IPS-NIHi7 (cell line): Measurements from ENCODE around the gene GPATCH2.
A peak's percentile ranks its signal among the peaks of the same experiment; 100 is the strongest.
"Not testable (repeated sequence)": the region's sequence is repeated elsewhere in the genome, so short reads cannot be mapped to it uniquely, and the experiment has no call there.

Experiments used
- DNase-seq: peaks from one replicate; pipeline ENCODE4 v3.0.0; 2012; ENCODE audit warnings: mixed read lengths; ENCODE audit errors: extremely low spot score

Gene GPATCH2

DNA sequence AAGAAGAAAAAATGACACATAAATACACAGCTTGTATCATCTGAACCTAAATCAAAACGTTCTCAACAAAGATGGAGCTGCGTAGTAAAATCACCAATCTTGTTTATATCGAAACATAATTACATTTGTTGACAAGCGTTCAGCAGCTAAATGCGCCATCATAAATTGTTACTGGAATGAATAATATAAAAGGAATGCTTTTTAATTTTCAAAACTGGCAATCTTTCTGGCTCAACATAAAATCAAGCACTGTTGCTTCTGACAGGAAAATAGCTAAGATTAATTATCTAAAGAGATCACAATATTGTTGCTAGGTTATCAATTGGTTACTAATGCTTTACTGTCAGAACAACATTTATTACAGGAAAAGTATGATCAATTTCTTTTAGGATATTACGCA is 181.5 kb downstream of the GPATCH2 start:
- no peak for DNase-seq

DNA sequence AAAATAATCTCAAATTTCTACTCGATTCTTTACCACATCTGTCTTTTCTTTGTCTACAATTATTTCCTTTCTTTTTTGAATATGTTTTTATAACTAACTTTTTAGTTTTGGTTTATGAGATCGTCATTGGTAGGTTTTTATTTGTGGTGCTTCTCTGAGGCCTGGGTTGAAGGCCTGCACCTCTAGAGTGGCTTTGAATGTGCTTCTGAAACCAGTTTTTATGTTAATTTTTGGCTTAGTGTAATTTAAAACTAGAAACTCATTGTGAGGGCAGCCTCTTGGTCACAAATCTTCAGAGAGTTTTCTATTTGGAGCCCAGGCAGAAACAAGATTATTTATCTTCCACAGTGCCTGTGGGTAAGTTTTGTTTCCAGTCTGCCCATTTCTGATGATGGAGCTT is 187.0 kb downstream of the GPATCH2 start:
- DNase-seq, result no peak

GRCh38 chr1:217437376-217437775 is 193.5 kb downstream of the GPATCH2 start:
- DNase-seq, result no peak

- DNase-seq, result no peak
These were observed 195.7 kb downstream of the GPATCH2 start for GRCh38 chr1:217435204-217435603.

DNA sequence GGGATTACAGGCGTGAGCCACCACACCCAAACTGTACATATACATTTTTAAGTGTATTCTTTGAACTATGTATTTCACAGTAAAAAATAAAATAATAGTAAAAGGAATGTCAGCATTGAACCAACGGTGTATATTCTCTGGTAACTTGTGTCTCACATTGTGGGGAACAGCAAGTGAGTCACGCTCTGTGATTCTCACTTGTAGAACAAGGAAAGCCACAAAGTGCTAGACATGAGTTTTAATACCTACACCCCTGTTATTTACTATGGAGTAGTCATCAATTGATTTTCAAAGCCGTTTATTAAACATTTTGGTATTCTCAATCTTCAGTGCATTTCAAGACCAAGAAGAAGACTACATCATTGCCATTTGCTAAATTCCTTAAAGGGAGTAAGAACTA is 197.2 kb downstream of the GPATCH2 start:
- no peak for DNase-seq

GRCh38 chr1:217432339-217432738 is 198.6 kb downstream of the GPATCH2 start:
- DNase-seq, result no peak

- no peak for DNase-seq
These were observed 199.5 kb downstream of the GPATCH2 start for GRCh38 chr1:217431395-217431794.

- no peak for DNase-seq
These were observed 205.5 kb downstream of the GPATCH2 start for GRCh38 chr1:217425422-217425821.

DNA sequence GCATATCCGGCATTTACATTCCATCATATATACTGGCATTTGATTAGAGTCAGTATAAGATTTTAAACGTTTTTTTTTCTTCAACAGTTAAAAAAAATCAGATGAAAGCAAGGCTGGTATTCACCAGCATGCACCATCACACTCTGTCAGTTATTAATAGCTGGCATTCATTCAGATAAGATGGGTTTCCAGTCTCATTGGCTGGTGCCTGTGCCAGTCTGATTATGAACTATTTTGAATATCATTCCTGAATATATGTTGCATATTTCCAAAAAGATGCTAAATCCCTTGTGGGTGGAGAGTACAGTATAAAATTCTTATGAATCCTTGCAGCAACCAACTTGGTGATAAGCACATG is 211.7 kb downstream of the GPATCH2 start:
- no peak for DNase-seq

- no peak for DNase-seq
These were observed 212.4 kb downstream of the GPATCH2 start for GRCh38 chr1:217418269-217419193.

DNA sequence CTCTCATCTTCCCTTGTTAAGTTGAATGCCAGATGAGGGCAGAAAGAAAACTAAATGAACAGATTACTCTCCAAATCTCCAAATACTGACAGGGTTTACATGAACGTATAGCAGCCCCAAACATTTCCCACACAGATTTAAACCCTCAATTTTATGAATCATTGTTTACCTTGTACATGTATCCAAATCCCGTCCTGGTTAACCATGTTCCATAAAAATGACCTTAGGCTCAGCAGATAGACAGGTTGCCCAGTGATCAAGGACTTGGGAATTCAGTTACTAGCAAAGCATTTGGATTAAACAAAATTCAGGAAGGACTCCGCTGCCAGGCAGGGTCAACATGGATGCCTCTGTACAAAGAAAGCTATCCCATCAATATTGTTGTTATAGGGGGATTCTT is 213.5 kb downstream of the GPATCH2 start:
- DNase-seq, result no peak

DNA sequence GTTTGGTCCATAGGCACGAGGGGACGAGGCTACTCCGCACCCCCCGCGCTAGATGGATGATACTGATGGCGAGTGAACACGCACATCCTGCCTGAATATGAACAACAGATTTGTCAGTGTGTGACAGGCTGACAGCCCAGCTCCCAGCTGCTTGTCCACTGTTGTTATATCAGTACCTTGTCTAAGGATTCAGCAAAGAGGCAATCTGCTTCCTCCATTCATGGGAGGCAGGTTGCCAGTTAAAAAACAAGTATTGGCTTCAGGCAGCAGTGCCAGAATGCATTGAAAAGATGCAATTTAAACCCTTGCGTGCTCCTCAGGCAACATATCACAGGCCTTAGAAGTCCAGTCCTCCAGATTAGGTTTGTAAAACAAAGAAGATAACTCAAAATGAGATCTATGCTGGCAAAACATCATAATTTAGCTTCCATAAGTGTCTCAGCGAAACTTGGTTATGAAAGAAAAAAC is 223.3 kb downstream of the GPATCH2 start:
- no peak for DNase-seq

GRCh38 chr1:217403026-217403720 is 227.7 kb downstream of the GPATCH2 start:
- DNase-seq, result no peak

DNA sequence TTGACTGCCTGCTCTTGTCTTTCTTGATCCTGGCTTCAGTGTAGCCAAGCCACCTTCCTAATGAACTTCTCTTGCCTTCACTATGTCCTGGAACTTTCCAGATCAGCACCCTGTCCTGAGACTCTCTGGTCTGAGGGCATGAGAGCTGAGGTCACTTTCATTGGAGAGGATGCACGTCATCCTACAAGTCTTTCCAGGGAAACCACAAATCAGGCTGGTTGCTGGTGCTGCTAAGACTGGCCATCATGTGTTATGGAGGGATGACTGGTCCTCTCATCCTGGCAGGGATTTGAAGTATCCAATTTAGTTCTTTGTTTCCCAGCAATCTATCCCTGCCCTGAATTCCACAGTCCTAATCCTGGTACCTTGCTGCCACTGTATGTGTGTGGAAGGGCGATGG is 228.6 kb downstream of the GPATCH2 start:
- no peak for DNase-seq

DNA sequence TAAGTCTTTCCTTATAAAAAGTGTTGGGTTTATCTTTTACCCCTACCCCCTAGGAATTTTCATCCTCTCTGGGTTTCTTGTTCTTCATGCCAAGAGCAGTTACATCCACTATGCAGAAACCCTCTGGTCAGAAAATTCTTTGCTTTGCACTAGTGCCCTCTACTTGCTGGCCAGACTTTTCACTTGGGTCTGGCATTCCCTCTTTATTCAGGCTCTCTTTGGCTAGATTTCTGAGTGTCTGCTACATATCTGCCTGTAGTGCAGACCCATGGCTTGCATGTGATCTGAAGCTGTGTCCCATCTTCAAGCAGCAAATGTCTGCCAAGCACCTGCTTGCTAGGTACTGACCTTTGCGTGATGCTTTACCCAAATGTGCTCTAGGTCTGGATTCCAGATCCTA is 237.0 kb downstream of the GPATCH2 start:
- peak; percentile 31 for DNase-seq

- no peak for DNase-seq
These were observed 238.4 kb downstream of the GPATCH2 start for GRCh38 chr1:217392441-217392840.

DNA sequence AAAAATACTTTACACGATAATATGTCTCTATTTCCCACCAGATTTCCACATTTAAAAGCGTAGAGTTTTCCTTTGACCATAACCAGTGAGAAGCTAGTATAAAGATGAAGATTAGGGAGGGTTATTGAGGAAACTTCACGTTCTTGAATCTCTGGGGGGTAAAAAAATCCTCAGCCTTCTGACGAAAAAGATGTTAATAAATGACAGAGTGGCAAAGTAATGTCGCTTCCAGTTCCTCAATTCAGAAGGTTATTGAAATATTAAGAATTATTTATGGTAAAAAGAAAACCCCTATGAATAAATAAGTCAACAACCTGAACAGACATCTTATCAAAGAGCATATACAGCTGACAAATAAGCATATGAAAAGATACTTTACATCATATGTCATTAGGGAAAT is 241.0 kb downstream of the GPATCH2 start:
- DNase-seq, result no peak

DNA sequence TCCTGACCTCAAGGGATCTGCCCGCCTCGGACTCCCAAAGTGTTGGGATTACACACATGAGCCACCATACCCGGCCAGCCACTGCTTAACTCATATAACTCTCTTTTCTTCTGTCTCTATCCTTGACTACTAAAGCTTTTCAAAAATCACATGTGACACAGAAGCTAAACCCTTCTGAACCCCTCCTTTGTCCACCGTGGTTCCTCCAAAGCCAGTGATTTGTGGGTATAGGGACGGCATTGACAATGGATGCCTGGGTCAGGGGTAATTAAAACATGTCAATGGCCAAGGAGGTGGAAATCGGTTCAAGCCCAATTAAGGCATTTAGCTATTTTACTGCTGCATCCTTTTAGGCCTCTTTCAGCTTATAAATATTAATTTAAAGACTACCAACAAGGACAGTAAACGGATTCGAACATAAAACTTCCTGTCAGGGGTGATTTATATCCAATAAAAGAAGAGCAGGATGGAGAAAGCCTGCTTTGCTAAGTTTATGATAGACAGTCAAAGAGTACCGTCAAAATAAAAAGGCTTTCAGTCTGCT is 242.3 kb downstream of the GPATCH2 start:
- DNase-seq, result no peak

- not testable (repeated sequence) for DNase-seq
These were observed 249.1 kb downstream of the GPATCH2 start for GRCh38 chr1:217381773-217382172.

DNA sequence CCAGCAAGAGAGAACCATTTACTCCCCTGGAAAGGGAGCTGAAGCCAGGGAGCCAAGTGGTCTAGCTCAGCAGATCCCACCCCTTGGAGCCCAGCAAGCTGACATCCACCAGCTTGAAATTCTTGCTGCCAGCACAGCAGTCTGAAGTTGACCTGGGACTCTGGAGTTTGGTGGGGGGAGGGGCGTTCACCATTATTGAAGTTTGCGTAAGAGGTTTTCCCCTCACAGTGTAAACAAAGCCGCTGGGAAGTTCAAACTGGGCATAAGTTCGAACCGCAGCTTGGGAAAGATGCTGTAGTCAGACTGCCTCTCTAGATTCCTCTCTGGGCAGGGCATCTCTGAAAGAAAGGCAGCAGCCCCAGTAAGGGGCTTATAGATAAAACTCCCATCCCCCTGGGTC is 251.1 kb downstream of the GPATCH2 start:
- DNase-seq, result not testable (repeated sequence)

GRCh38 chr1:217379336-217379735 is 251.6 kb downstream of the GPATCH2 start:
- no peak for DNase-seq
